Smooth muscle cell (in vitro differentiated cells): ENCODE measurements around the gene NCKAP5. TPM values are rescaled to one million over a fixed set of nuclear protein-coding genes. Genes with fewer than 3 reads are reported as not detected.

Experiments
- DNase-seq: peaks from one replicate; lab custom pipeline; 2025; ENCODE audit not compliant: unreplicated experiment; lab: John Stamatoyannopoulos, UW
- H2AFZ ChIP-seq: fragments of 200-600 bp; sonication (generic); 2 replicates; pipeline ENCODE4 v1.6.0; 2016; ENCODE audit warnings: antibody characterized with exemption, low read depth, mild to moderate bottlenecking
- H3F3A ChIP-seq: fragments of 200-600 bp; sonication (generic); 2 replicates; pipeline ENCODE4 v1.6.0; 2017; ENCODE audit warnings: antibody characterized with exemption, low read depth
- H3K27ac ChIP-seq: fragments of 200-600 bp; sonication (generic); 2 replicates; pipeline ENCODE4 v1.5.1; 2016; ENCODE audit warnings: low read depth, mild to moderate bottlenecking
- H3K27me3 ChIP-seq: fragments of 200-600 bp; sonication (generic); 2 replicates; pipeline ENCODE4 v1.6.1; 2016; ENCODE audit warnings: low read depth, mild to moderate bottlenecking
- H3K36me3 ChIP-seq: fragments of 200-600 bp; sonication (generic); 2 replicates; pipeline ENCODE4 v1.5.1; 2016; ENCODE audit warnings: low read depth
- H3K4me1 ChIP-seq: fragments of 200-600 bp; sonication (generic); 2 replicates; pipeline ENCODE4 v1.5.1; 2016; ENCODE audit warnings: low read depth
- H3K4me2 ChIP-seq: fragments of 200-600 bp; sonication (generic); 2 replicates; pipeline ENCODE4 v1.6.0; 2016; ENCODE audit warnings: mild to moderate bottlenecking
- H3K4me3 ChIP-seq: fragments of 200-600 bp; sonication (generic); 2 replicates; pipeline ENCODE4 v1.5.1; 2016; ENCODE audit warnings: mild to moderate bottlenecking
- H3K79me2 ChIP-seq: fragments of 200-600 bp; sonication (generic); 2 replicates; pipeline ENCODE4 v1.6.0; 2016; ENCODE audit warnings: low read depth, mild to moderate bottlenecking
- H3K9ac ChIP-seq: fragments of 200-600 bp; sonication (generic); 2 replicates; pipeline ENCODE4 v1.6.0; 2016; ENCODE audit warnings: low read depth
- H3K9me3 ChIP-seq: fragments of 200-600 bp; sonication (generic); replicated peaks from 2 replicates; pipeline ENCODE4 v1.5.1; 2016; ENCODE audit warnings: low read depth
- H4K20me1 ChIP-seq: fragments of 200-600 bp; sonication (generic); 2 replicates; pipeline ENCODE4 v1.6.0; 2016; ENCODE audit warnings: low read depth
- CTCF ChIP-seq: fragments of 200-600 bp; sonication (generic); IDR thresholded peaks from 2 replicates; pipeline ENCODE4 v1.5.1; 2017; ENCODE audit warnings: borderline replicate concordance, mild to moderate bottlenecking, antibody characterized with exemption; ENCODE audit not compliant: insufficient read depth, poor library complexity, severe bottlenecking
- WGBS: methylation state at CpG from one replicate; pipeline ENCODE4 v1.1.7; 2016; ENCODE audit warnings: low lambda C conversion rate; 5-methylcytosine and 5-hydroxymethylcytosine counted together
- polyA plus RNA-seq: library from polyadenylated mRNA; unstranded; fragments of >200 nt; fragmentation: Nextera tagmentation; extraction: Ambion mirVana; gene quantifications from 2 replicates; pipeline ENCODE4 v1.2.1, GENCODE V29; 2016
- total RNA-seq: library from RNA; depleted of rRNA; stranded (reverse); fragments of >200 nt; gene quantifications from 2 replicates; pipeline ENCODE4 v1.2.3, GENCODE V29; 2014

The NCKAP5 gene
- total and polyA plus RNA-seq, 2 experiments from 2014 or later, result 4.6 to 9.5 TPM

- no peak overlapping the region for H3K27ac ChIP-seq
- no peak overlapping the region for H3K9ac ChIP-seq
- no peaks in the 10 kb centered on the region for H3K36me3 ChIP-seq
- no peak for DNase-seq
- H4K20me1 ChIP-seq, result no peaks in the 10 kb centered on the region
- H3K9me3 ChIP-seq, result no peaks in the 10 kb centered on the region
- no peaks in the 10 kb centered on the region for H3F3A ChIP-seq
- H3K4me3 ChIP-seq, result no peak overlapping the region
- H2AFZ ChIP-seq, result no peak overlapping the region
- no peak overlapping the region for H3K4me2 ChIP-seq
- no peak for TF ChIP-seq CTCF
- no peaks in the 10 kb centered on the region for H3K79me2 ChIP-seq
- 78% methylated on average over 2 of the region's 2 CpGs for WGBS
- no peaks in the 10 kb centered on the region for H3K27me3 ChIP-seq
- H3K4me1 ChIP-seq, result no peaks in the 10 kb centered on the region
These were observed 276.0 kb downstream of the NCKAP5 start for GRCh38 chr2:133292259-133292658.

- H2AFZ ChIP-seq, result no peak overlapping the region
- no peaks in the 10 kb centered on the region for H4K20me1 ChIP-seq
- H3K4me1 ChIP-seq, result no peaks in the 10 kb centered on the region
- no peaks in the 10 kb centered on the region for H3K36me3 ChIP-seq
- H3F3A ChIP-seq, result no peaks in the 10 kb centered on the region
- TF ChIP-seq CTCF, result no peak
- no peaks in the 10 kb centered on the region for H3K79me2 ChIP-seq
- 73% methylated on average over 2 of the region's 2 CpGs for WGBS
- no peaks in the 10 kb centered on the region for H3K9me3 ChIP-seq
- H3K4me2 ChIP-seq, result no peak overlapping the region
- no peak overlapping the region for H3K9ac ChIP-seq
- H3K4me3 ChIP-seq, result no peak overlapping the region
- no peak overlapping the region for H3K27ac ChIP-seq
- H3K27me3 ChIP-seq, result no peaks in the 10 kb centered on the region
- no peak for DNase-seq
These were observed 280.6 kb downstream of the NCKAP5 start for GRCh38 chr2:133287709-133288108.

- TF ChIP-seq CTCF, result no peak
- Histone ChIP-seq H4K20me1 (no peaks in the 10 kb centered on the region), H3K4me2 (no peak overlapping the region), H3F3A (no peaks in the 10 kb centered on the region), H3K9ac (no peak overlapping the region), H3K4me3 (no peak overlapping the region), H3K79me2 (no peaks in the 10 kb centered on the region), H3K27me3 (no peaks in the 10 kb centered on the region), H3K4me1 (no peaks in the 10 kb centered on the region), H2AFZ (no peak overlapping the region), H3K9me3 (no peaks in the 10 kb centered on the region), H3K36me3 (no peaks in the 10 kb centered on the region), H3K27ac (no peak overlapping the region)
- no peak for DNase-seq
- 79% methylated on average over 1 of the region's 1 CpG for WGBS
These were observed 281.8 kb downstream of the NCKAP5 start for GRCh38 chr2:133286326-133286922.

- no peaks in the 10 kb centered on the region for H3K36me3 ChIP-seq
- no peak overlapping the region for H3K4me2 ChIP-seq
- 69% methylated on average over 3 of the region's 3 CpGs for WGBS
- no peaks in the 10 kb centered on the region for H3F3A ChIP-seq
- no peak overlapping the region for H3K27ac ChIP-seq
- DNase-seq, result no peak
- H2AFZ ChIP-seq, result no peak overlapping the region
- H3K9ac ChIP-seq, result no peak overlapping the region
- no peaks in the 10 kb centered on the region for H3K9me3 ChIP-seq
- no peak for TF ChIP-seq CTCF
- H3K4me1 ChIP-seq, result no peaks in the 10 kb centered on the region
- H3K4me3 ChIP-seq, result no peak overlapping the region
- H3K79me2 ChIP-seq, result no peaks in the 10 kb centered on the region
- no peaks in the 10 kb centered on the region for H4K20me1 ChIP-seq
- H3K27me3 ChIP-seq, result no peaks in the 10 kb centered on the region
These were observed 295.2 kb downstream of the NCKAP5 start for GRCh38 chr2:133273031-133273430.
